Astrocyte of the cerebellum (primary cell): ENCODE data around the gene OSBP.
"Not testable (repeated sequence)": the region's sequence is repeated elsewhere in the genome, so short reads cannot be mapped to it uniquely, and the experiment has no call there.

Experiments
- DNase-seq: peaks from one replicate; pipeline ENCODE4 v3.0.0-alpha.2; 2011; ENCODE audit warnings: low read depth
- H3K4me3 ChIP-seq: 2 replicates; pipeline ENCODE4 v1.5.1; 2011; ENCODE audit warnings: mild to moderate bottlenecking, low read depth, low read length, moderate library complexity
- in situ Hi-C: cut with HindIII; loops from 2 replicates; pipeline ENCODE4 v1.10.0; 2017; ENCODE audit warnings: low sequenced_read_pairs
- TF ChIP-seq, protein P1 (sequence below): IDR thresholded peaks from 2 replicates; pipeline ENCODE4 v1.5.1; 2012; ENCODE audit warnings: low read length, low read depth, moderate library complexity, mild to moderate bottlenecking; ENCODE audit errors: missing control alignments

The OSBP gene

DNA sequence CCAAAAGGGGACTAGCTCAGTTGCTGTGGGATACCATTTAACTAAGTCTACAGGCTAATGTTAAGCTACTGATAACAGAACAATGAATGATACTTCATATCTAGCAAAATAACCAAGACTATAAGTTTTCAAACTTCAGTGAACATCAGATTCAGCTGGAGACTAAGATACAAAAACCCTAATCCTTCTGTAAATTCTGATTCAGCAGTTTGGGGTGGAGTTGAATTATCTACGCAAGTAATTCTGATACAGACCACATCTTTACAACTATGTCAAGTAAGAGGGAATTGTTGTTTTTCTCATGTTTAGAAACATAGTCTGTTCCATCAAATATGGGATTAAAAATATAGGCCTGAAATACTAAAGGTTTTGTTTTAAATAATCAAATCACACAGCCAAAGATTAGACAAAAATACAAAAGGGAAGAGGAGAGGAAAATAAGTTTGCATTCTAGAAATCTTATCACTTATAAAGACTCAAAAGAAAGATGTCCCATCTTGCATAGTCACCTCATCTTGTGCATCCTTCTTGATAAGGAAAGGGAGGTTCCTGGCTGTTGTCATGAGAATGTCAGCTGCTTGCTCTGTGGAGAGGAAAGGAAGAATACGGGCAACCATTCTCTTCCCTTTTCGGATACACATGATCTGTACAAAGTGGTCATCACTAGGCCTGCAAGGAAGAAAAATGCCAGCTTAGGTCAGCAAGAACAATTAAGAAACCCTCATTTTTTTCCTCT lies 31.8 kb upstream of the OSBP start:
- no peak for DNase-seq
- in situ Hi-C loops, result no loop called here
- no peak overlapping the region for H3K4me3 ChIP-seq
- TF ChIP-seq, protein P1, sequence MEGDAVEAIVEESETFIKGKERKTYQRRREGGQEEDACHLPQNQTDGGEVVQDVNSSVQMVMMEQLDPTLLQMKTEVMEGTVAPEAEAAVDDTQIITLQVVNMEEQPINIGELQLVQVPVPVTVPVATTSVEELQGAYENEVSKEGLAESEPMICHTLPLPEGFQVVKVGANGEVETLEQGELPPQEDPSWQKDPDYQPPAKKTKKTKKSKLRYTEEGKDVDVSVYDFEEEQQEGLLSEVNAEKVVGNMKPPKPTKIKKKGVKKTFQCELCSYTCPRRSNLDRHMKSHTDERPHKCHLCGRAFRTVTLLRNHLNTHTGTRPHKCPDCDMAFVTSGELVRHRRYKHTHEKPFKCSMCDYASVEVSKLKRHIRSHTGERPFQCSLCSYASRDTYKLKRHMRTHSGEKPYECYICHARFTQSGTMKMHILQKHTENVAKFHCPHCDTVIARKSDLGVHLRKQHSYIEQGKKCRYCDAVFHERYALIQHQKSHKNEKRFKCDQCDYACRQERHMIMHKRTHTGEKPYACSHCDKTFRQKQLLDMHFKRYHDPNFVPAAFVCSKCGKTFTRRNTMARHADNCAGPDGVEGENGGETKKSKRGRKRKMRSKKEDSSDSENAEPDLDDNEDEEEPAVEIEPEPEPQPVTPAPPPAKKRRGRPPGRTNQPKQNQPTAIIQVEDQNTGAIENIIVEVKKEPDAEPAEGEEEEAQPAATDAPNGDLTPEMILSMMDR, result no peak

DNA sequence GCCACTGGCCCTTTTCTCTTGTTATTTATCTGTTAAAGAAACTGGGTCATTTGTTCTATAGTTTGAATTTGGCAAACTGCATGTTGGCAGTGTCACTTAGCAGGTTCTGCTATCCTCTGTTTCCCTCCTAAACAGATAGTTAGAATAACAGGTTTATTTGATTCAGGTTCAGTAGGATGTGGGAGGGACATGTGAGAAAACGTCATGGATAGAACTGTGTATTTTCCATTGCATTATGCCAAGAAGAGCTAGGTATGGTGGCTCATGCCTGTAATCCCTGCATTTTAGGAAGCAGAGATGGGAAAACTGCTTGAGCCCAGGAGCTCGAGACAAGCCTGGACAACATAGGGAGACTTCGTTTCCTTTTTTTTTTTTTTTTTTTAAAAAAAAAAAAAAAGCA lies 29.0 kb upstream of the OSBP start:
- in situ Hi-C loops, result no loop called here
- TF ChIP-seq, protein P1, result no peak
- DNase-seq, result no peak
- H3K4me3 ChIP-seq, result no peak overlapping the region

DNA sequence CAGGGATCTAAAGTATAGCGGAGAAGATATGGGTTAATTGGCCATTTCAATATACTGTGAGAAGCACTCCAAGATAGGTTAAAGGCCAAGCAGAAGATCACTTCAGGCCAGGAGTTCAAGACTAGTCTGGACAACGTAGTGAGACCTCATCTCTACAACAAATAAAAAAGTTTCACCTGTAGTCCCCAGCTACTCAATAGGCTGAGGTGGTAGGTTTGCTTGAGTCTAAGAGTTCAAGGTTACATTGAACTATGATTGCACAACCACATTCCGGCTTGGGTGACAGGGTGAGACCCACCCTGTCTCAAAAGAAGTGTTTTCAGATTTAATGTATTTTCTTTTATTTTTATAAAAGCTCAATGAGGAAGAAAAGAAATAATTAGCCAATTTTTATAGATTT lies 27.8 kb upstream of the OSBP start:
- H3K4me3 ChIP-seq, result no peak overlapping the region
- in situ Hi-C loops, result no loop called here
- DNase-seq, result no peak
- TF ChIP-seq, protein P1, result no peak

DNA sequence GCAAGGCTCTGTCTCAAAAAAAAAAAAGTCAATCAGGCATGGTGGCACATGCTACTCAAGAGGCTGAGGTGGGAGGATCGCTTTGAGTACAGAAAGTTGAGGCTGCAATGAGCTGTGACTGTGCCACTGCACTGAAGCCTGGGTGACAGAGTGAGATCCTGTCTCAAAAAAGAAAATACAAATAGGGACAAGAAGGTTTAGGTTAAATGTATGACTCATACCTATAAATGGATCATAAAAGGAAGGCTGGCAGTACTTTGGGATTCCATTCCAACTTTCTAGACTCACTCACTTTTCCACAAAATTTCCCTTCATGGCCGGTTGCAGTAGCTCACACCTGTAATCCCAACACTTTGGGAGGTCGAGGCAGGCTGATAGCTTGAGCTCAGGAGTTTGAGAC lies 25.6 kb upstream of the OSBP start:
- no peak for DNase-seq
- in situ Hi-C loops, result no loop called here
- H3K4me3 ChIP-seq, result no peak overlapping the region
- TF ChIP-seq, protein P1, result no peak

DNA sequence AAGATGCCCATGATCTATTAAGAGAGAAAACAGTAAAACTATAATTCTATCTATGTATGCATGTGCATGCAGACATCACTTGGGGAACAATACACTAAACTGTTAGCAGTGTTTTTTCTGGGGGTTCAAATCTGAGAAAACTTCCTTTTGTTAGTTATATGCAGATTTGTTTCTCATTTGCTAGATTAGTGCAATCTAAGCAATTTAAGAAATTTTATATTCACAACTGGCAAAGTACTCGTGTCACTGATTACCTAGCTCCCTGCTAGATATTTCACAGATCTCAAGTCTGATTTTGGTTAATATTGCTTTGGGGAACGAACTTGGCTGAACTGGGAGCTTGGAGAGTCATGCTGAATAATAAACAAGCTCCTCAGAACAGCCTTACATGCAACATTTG lies 14.9 kb upstream of the OSBP start:
- in situ Hi-C loops, result no loop called here
- TF ChIP-seq, protein P1, result no peak
- no peak overlapping the region for H3K4me3 ChIP-seq
- DNase-seq, result no peak

DNA sequence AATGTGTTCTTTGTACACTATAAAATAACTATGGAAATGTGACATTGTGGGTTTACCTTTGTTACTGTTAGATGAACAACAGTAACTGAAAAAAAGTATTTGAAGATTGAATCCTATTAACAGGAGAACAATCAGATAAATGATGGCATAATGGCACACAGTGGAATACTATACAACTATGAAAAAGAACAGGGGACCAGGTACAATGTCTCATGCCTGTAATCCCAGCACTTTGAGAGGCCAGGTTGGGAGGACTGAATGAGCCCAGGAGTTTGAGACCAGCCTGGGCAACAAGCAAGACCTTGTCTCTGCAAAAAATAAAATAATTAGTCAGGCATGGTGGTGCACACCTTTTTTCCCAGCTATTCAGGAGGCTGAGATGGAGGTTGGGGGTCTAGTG lies 14.4 kb upstream of the OSBP start:
- DNase-seq, result no peak
- in situ Hi-C loops, result no loop called here
- H3K4me3 ChIP-seq, result no peak overlapping the region
- TF ChIP-seq, protein P1, result no peak

DNA sequence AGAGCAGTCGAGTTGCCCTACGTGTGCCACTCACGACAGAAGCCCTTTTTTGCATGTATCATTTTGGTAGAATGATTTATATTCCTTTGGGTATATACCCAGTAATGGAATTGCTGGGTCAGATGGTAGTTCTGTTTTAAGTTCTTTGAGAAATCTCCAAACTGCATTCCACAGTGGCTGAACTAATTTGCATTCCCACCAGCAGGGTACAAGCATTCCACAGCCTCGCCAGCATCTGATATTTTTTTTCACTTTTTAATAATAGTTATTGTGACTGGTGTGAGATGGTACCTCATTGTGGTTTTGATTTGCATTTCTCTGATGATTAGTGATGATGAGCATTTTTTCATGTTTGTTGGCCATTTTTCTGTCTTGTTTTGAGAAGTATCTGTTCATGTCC lies 11.4 kb upstream of the OSBP start:
- TF ChIP-seq, protein P1, result peak; percentile 41
- peak; percentile 11 for DNase-seq
- H3K4me3 ChIP-seq, in situ Hi-C loops: not testable (repeated sequence)
